H1 (cell line): ENCODE measurements around the gene ARMC5. TPM values are rescaled to one million over a fixed set of nuclear protein-coding genes. Genes with fewer than 3 reads are reported as not detected.

Experiments
- CHD2 ChIP-seq: IDR thresholded peaks from 2 replicates; pipeline ENCODE4 v1.6.1; 2012; ENCODE audit warnings: low read length, improper control_type of control experiment
- CHD7 ChIP-seq: fragments of 300-600 bp; sonication (generic); IDR thresholded peaks from 2 replicates; pipeline ENCODE4 v1.7.1; 2012; ENCODE audit warnings: low read length, moderate library complexity, mild to moderate bottlenecking, inconsistent platforms; ENCODE audit not compliant: insufficient replicate concordance
- CTBP2 ChIP-seq: IDR thresholded peaks from 2 replicates; pipeline ENCODE4 v1.7.0; 2011; ENCODE audit warnings: borderline replicate concordance, mild to moderate bottlenecking, moderate library complexity, mixed read lengths, low read length; ENCODE audit not compliant: insufficient read depth, insufficient read length
- CTCF ChIP-seq, 3 experiments: IDR thresholded peaks; 1 replicate in 2 of 3; 2 replicates in 1 of 3; pipeline versions ENCODE4 v1.5.1 to v1.6.1; 2011; ENCODE audit warnings: low read length in 3 of 3, mild to moderate bottlenecking in 3 of 3, inconsistent platforms in 2 of 3, low read depth in 1 of 3, moderate library complexity in 1 of 3; ENCODE audit not compliant: insufficient read depth in 1 of 3; ENCODE audit errors: control extremely low read depth in 1 of 3
- EZH2 ChIP-seq: fragments of 200-600 bp; sonication (generic); IDR thresholded peaks from 2 replicates; pipeline ENCODE4 v1.7.1; 2012; ENCODE audit warnings: low read depth, mild to moderate bottlenecking, moderate library complexity, low read length, inconsistent platforms; ENCODE audit not compliant: severe bottlenecking
- HDAC6 ChIP-seq: IDR thresholded peaks from one replicate; pipeline ENCODE4 v1.7.1; 2012; ENCODE audit warnings: low read depth, mild to moderate bottlenecking, inconsistent platforms, low read length, moderate library complexity
- KDM4A ChIP-seq: IDR thresholded peaks from one replicate; pipeline ENCODE4 v1.7.1; 2012; ENCODE audit warnings: low read depth, mild to moderate bottlenecking, moderate library complexity, low read length, inconsistent platforms; ENCODE audit not compliant: severe bottlenecking
- POU5F1 ChIP-seq: IDR thresholded peaks from 2 replicates; pipeline ENCODE4 v1.6.1; 2011; ENCODE audit warnings: low read depth, mild to moderate bottlenecking, low read length, moderate library complexity
- RFX5 ChIP-seq: IDR thresholded peaks from 2 replicates; pipeline ENCODE4 v1.6.1; 2011; ENCODE audit warnings: low read depth, low read length, improper control_type of control experiment, borderline replicate concordance
- polyA plus RNA-seq, 7 experiments: library from polyadenylated mRNA; depleted of rRNA in 3 of 7; stranded (reverse) in 5 of 7; unstranded in 2 of 7; fragments of >200 nt in 5 of 7; fragments of 200-250 nt in 2 of 7; gene quantifications; 1 replicate in 5 of 7; 2 replicates in 1 of 7; 4 replicates in 1 of 7; pipeline versions ENCODE4 v1.2.1 to v1.2.3, GENCODE V29; 2011 to 2013; ENCODE audit warnings: missing spikeins in 2 of 7, mixed read lengths in 2 of 7
- total RNA-seq: library from RNA; stranded (reverse); fragmentation: NEBNext Ultra II Directional; extraction: Animal tissue kit (Norgen Biotek cat#: 25700); gene quantifications from 2 replicates; pipeline ENCODE4 v1.2.1, GENCODE V29; 2021

ARMC5 gene
- total and polyA plus RNA-seq, 2 of the 8 experiments (the other 6 are each of a cell fraction or from before 2014, with no cell fraction given), result 7.8 to 8.7 TPM

GRCh38 chr16:31439519-31439918 is 19.8 kb upstream of the ARMC5 start (continued):
- TF ChIP-seq CHD7, result no peak
- TF ChIP-seq CTCF (IDR thresholded peaks at IDR 0.05; ENCODE audit: control extremely low read depth in 1 of 3, insufficient read depth in 1 of 3, low read depth in 1 of 3, low read length in 3 of 3), result no peak
- no peak for TF ChIP-seq CTBP2
- TF ChIP-seq KDM4A, result no peak
- TF ChIP-seq RFX5, result no peak
- TF ChIP-seq POU5F1, result no peak
- TF ChIP-seq HDAC6, result no peak
- no peak for TF ChIP-seq CHD2
- TF ChIP-seq EZH2, result no peak
